Breast epithelium (tissue), 4 donors: ENCODE data around the gene BTBD19. TPM values are rescaled to one million over a fixed set of nuclear protein-coding genes. Genes with fewer than 3 reads are reported as not detected.
"Not testable (repeated sequence)": the region's sequence is repeated elsewhere in the genome, so short reads cannot be mapped to it uniquely, and the experiment has no call there.

Source experiments
- DNase-seq, 2 donors: peaks; one replicate each; pipeline ENCODE4 v3.0.0-alpha.2; 2019; ENCODE audit warnings: low spot score in 2 of 2
- H3K27ac ChIP-seq, 2 donors: fragments of 200-600 bp; sonication (generic) in 1 of 2; one replicate each; pipeline ENCODE4 v1.5.1; 2016 to 2019; ENCODE audit warnings: mild to moderate bottlenecking in 1 of 2
- H3K27me3 ChIP-seq, 2 donors: fragments of 200-600 bp; sonication (generic) in 1 of 2; one replicate each; pipeline versions ENCODE4 v1.5.1 to v1.6.0; 2017 to 2019; ENCODE audit warnings: control low read depth in 1 of 2, mild to moderate bottlenecking in 1 of 2
- H3K36me3 ChIP-seq: fragments of 200-600 bp; one replicate; pipeline ENCODE4 v1.5.1; 2019
- H3K4me1 ChIP-seq, 2 donors: fragments of 200-600 bp; sonication (generic); one replicate each; pipeline ENCODE4 v1.5.1; 2016 to 2019; ENCODE audit warnings: control low read depth in 1 of 2
- H3K4me3 ChIP-seq, 3 donors: fragments of 200-600 bp; sonication (generic); 1 replicate in 2 of 3; 2 replicates in 1 of 3; pipeline ENCODE4 v1.5.1; 2016 to 2019; ENCODE audit warnings: mild to moderate bottlenecking in 3 of 3, moderate library complexity in 2 of 3
- H3K9me3 ChIP-seq, 2 donors: fragments of 200-600 bp; sonication (generic) in 1 of 2; one replicate each; pipeline ENCODE4 v1.5.1; 2016 to 2019; ENCODE audit warnings: control low read depth in 1 of 2
- CTCF ChIP-seq, 3 donors: fragments of 450-650 bp; IDR thresholded peaks; one replicate each; pipeline ENCODE4 v1.5.1; 2016 to 2017; ENCODE audit warnings: antibody characterized with exemption in 3 of 3, mild to moderate bottlenecking in 3 of 3, moderate library complexity in 3 of 3
- POLR2A ChIP-seq: fragments of 450-650 bp; IDR thresholded peaks from one replicate; pipeline ENCODE4 v1.6.1; 2016; ENCODE audit warnings: antibody characterized with exemption, mild to moderate bottlenecking, moderate library complexity
- POLR2AphosphoS5 ChIP-seq, 3 donors: sonication (generic); formaldehyde crosslinking; IDR thresholded peaks; one replicate each; pipeline ENCODE4 v1.6.1; 2017; ENCODE audit warnings: antibody characterized with exemption in 3 of 3
- intact Hi-C: fragments of 100-400 bp; cut with DNase I; formaldehyde crosslinking; loops from one replicate; pipeline ENCODE4 v1.15.1; 2023; ENCODE audit warnings: low total_unique reads
- total RNA-seq, 3 donors: library from RNA; depleted of rRNA; stranded (reverse); fragments of >200 nt; gene quantifications; one replicate each; pipeline ENCODE4 v1.1.0, GENCODE V29; 2016

Gene BTBD19
- total RNA-seq, 3 donors from 2014 or later: 3.8 to 7.0 (median 6.9) TPM

GRCh38 chr1:44812822-44813543, 4.7 kb downstream of the BTBD19 start:
- DNase-seq: peak in 1 of 2 donors; percentile 52
- TF ChIP-seq POLR2A (no peak), POLR2AphosphoS5 (IDR thresholded peaks at IDR 0.05) (no peak), CTCF (IDR thresholded peaks at IDR 0.05) (no peak)
- intact Hi-C loops: no loop called here
- H3K4me3 ChIP-seq: peak overlapping the region; percentile 35 to 72 (median 59)
- H3K4me1 ChIP-seq: peaks cover 17 to 27% of the 10 kb centered on the region in 2 donors
- peak overlapping the region; percentile 88 to 100 for H3K27ac ChIP-seq
- H3K9me3 ChIP-seq: no peaks in the 10 kb centered on the region
- no peaks in the 10 kb centered on the region for H3K27me3 ChIP-seq
- H3K36me3 ChIP-seq: no peaks in the 10 kb centered on the region

GRCh38 chr1:44815926-44816325, 7.6 kb downstream of the BTBD19 start:
- H3K4me3 ChIP-seq, intact Hi-C loops, DNase-seq, H3K27ac ChIP-seq, H3K4me1 ChIP-seq, H3K36me3 ChIP-seq, H3K27me3 ChIP-seq, H3K9me3 ChIP-seq: not testable (repeated sequence)

- TF ChIP-seq CTCF (IDR thresholded peaks at IDR 0.05) (no peak), POLR2A (no peak), POLR2AphosphoS5 (IDR thresholded peaks at IDR 0.05) (no peak)
- Histone ChIP-seq H3K36me3 (no peaks in the 10 kb centered on the region), H3K4me1 (no peaks in the 10 kb centered on the region), H3K27ac (no peak overlapping the region), H3K4me3 (no peak overlapping the region), H3K9me3 (no peaks in the 10 kb centered on the region), H3K27me3 (no peaks in the 10 kb centered on the region)
- DNase-seq: no peak
- intact Hi-C loops: no loop called here
Measured at GRCh38 chr1:44817307-44817706, 9.0 kb downstream of the BTBD19 start.

GRCh38 chr1:44817771-44818495, 9.6 kb downstream of the BTBD19 start:
- TF ChIP-seq CTCF (IDR thresholded peaks at IDR 0.05) (no peak), POLR2A (no peak), POLR2AphosphoS5 (IDR thresholded peaks at IDR 0.05) (no peak)
- no peak overlapping the region for H3K4me3 ChIP-seq
- no peaks in the 10 kb centered on the region for H3K4me1 ChIP-seq
- intact Hi-C loops: no loop called here
- no peak overlapping the region for H3K27ac ChIP-seq
- no peaks in the 10 kb centered on the region for H3K36me3 ChIP-seq
- no peaks in the 10 kb centered on the region for H3K9me3 ChIP-seq
- no peaks in the 10 kb centered on the region for H3K27me3 ChIP-seq
- no peak for DNase-seq

- Histone ChIP-seq H3K27ac (peak overlapping the region; percentile 96 to 99), H3K27me3 (no peaks in the 10 kb centered on the region), H3K9me3 (no peaks in the 10 kb centered on the region), H3K36me3 (no peaks in the 10 kb centered on the region), H3K4me3 (peak overlapping the region; percentile 51 to 87 (median 59)), H3K4me1 (no peaks in the 10 kb centered on the region)
- TF ChIP-seq POLR2AphosphoS5 (IDR thresholded peaks at IDR 0.05) (no peak), POLR2A (no peak), CTCF (IDR thresholded peaks at IDR 0.05) (no peak)
- DNase-seq: no peak
- intact Hi-C loops: no loop called here
Measured at GRCh38 chr1:44819196-44819607, 10.9 kb downstream of the BTBD19 start.
